Activated CD8-positive, alpha-beta memory T cell treated with anti-CD3 and anti-CD28 coated beads, Interleukin-2, amount 10 ng/mL, durations not matched to agents 7 days and 5 days (primary cell): Measurements from ENCODE around the gene HTR3A. TPM values are rescaled to one million over a fixed set of nuclear protein-coding genes. Genes with fewer than 3 reads are reported as not detected.

Source experiments
- ATAC-seq: fragments of 150-1000 bp; cut with Tn5 transposase; one replicate; pipeline ENCODE4 v1.10.0; 2021; ENCODE audit warnings: moderate library complexity
- CTCF ChIA-PET: fragments of 350-600 bp; sonication (Branson Sonifier 250); formaldehyde crosslinking; loops from one replicate; lab custom pipeline; 2021; ENCODE audit warnings: antibody characterized with exemption; lab: Charles Lee
- DNase-seq: peaks from one replicate; pipeline ENCODE4 v3.0.0-alpha.2; 2020
- H3K27ac Mint-ChIP-seq: one replicate; pipeline ENCODE4 v1.8.0; 2021; ENCODE audit warnings: mild to moderate bottlenecking, mixed read lengths
- H3K27me3 Mint-ChIP-seq: one replicate; pipeline ENCODE4 v1.8.0; 2021; ENCODE audit warnings: mixed read lengths
- H3K36me3 Mint-ChIP-seq: one replicate; pipeline ENCODE4 v1.8.0; 2021; ENCODE audit warnings: mild to moderate bottlenecking, mixed read lengths
- H3K4me1 Mint-ChIP-seq: one replicate; pipeline ENCODE4 v1.8.0; 2021; ENCODE audit warnings: mixed read lengths
- H3K4me3 Mint-ChIP-seq: one replicate; pipeline ENCODE4 v1.8.0; 2021; ENCODE audit warnings: mild to moderate bottlenecking, moderate library complexity, mixed read lengths
- H3K9me3 Mint-ChIP-seq: one replicate; pipeline ENCODE4 v1.8.0; 2022; ENCODE audit warnings: low read depth, mixed read lengths
- total RNA-seq, 2 experiments: library from RNA; stranded (reverse); gene quantifications; one replicate each; pipeline ENCODE4 v1.2.3, GENCODE V29; 2021

Gene HTR3A
- total RNA-seq, 2 experiments from 2014 or later = not detected

DNA sequence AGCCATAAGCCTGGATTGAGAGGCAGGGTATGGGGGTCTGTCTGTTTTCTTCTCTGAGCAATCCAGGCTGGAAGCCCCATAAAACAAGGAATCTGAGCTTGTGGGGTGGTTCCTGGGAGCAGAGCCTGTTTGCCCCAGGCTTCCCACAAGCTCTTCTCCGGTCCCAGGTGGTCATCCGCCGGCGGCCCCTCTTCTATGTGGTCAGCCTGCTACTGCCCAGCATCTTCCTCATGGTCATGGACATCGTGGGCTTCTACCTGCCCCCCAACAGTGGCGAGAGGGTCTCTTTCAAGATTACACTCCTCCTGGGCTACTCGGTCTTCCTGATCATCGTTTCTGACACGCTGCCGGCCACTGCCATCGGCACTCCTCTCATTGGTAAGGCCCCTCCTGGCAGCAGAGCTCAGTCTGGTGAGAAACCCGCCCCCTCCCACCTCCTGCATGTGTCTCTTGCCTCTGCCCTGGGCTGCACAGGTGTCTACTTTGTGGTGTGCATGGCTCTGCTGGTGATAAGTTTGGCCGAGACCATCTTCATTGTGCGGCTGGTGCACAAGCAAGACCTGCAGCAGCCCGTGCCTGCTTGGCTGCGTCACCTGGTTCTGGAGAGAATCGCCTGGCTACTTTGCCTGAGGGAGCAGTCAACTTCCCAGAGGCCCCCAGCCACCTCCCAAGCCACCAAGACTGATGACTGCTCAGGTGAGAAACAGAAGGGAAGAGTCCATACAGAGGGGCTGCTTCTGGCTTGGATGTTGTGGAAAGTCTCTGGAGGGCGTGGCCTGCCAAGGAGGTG lies 11.6 kb downstream of the HTR3A start:
- no peaks in the 10 kb centered on the region for H3K4me1 Mint-ChIP-seq
- CTCF ChIA-PET = interaction anchor here (1.5 kb wide), 1 partner anchor 274 kb away, joined by 6 read pairs; no protein-coding TSS in a partner anchor

GRCh38 chr11:113989381-113989780 lies 14.5 kb downstream of the HTR3A start:
- Mint-ChIP-seq H3K4me1 (no peaks in the 10 kb centered on the region), H3K27me3 (peaks cover 17% of the 10 kb centered on the region), H3K4me3 (no peak overlapping the region), H3K9me3 (no peaks in the 10 kb centered on the region), H3K36me3 (no peaks in the 10 kb centered on the region), H3K27ac (no peak overlapping the region)
- CTCF ChIA-PET = no interaction called here
- ATAC-seq = no peak
- no peak for DNase-seq

More for the DNA sequence above, 11.6 kb downstream of the HTR3A start:
- no peaks in the 10 kb centered on the region for H3K36me3 Mint-ChIP-seq
- ATAC-seq (no peak), DNase-seq (no peak)
- H3K27ac Mint-ChIP-seq = no peak overlapping the region
- H3K27me3 Mint-ChIP-seq = peaks cover 7% of the 10 kb centered on the region
- no peak overlapping the region for H3K4me3 Mint-ChIP-seq
- no peaks in the 10 kb centered on the region for H3K9me3 Mint-ChIP-seq

DNA sequence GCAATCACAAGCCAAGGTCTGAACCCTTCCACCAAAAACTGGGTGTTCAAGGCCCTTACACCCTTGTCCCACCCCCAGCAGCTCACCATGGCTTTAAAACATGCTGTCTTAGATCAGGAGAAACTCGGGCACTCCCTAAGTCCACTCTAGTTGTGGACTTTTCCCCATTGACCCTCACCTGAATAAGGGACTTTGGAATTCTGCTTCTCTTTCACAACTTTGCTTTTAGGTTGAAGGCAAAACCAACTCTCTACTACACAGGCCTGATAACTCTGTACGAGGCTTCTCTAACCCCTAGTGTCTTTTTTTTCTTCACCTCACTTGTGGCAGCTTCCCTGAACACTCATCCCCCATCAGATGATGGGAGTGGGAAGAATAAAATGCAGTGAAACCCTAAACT lies 15.0 kb downstream of the HTR3A start:
- DNase-seq = no peak
- no peaks in the 10 kb centered on the region for H3K9me3 Mint-ChIP-seq
- no peak overlapping the region for H3K4me3 Mint-ChIP-seq
- no peak overlapping the region for H3K27ac Mint-ChIP-seq
- H3K36me3 Mint-ChIP-seq = no peaks in the 10 kb centered on the region
- peaks cover 17% of the 10 kb centered on the region for H3K27me3 Mint-ChIP-seq
- CTCF ChIA-PET = interaction anchor here (1.5 to 6.6 kb wide), 2 partner anchors 14 to 271 kb away, joined by 3 to 133 read pairs; no protein-coding TSS in a partner anchor
- ATAC-seq = no peak
- no peaks in the 10 kb centered on the region for H3K4me1 Mint-ChIP-seq

DNA sequence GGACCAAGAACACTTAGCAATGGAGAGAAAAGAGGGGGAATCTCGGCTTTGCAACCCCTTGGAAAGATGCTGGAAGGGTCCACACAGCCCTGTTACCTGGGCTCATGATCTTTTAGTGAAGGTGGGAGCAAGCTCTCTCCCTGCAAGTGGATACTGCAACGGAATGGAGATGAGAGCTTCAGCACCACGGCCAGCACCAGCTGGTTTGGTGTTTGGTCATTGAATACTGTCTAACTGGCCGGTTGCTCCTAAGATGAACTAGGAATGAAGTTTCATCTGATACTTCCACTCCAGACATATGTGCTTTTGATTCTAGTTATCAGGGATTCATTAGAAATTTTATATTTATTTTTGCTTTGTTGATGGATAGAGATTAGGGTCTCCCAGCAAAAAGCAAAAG lies 16.3 kb downstream of the HTR3A start:
- no peak overlapping the region for H3K27ac Mint-ChIP-seq
- peak; percentile 47 for DNase-seq
- CTCF ChIA-PET = interaction anchor here (0.5 to 6.6 kb wide), 5 partner anchors 13 to 1136 kb away, joined by 3 to 133 read pairs (median 3); no protein-coding TSS in a partner anchor

DNA sequence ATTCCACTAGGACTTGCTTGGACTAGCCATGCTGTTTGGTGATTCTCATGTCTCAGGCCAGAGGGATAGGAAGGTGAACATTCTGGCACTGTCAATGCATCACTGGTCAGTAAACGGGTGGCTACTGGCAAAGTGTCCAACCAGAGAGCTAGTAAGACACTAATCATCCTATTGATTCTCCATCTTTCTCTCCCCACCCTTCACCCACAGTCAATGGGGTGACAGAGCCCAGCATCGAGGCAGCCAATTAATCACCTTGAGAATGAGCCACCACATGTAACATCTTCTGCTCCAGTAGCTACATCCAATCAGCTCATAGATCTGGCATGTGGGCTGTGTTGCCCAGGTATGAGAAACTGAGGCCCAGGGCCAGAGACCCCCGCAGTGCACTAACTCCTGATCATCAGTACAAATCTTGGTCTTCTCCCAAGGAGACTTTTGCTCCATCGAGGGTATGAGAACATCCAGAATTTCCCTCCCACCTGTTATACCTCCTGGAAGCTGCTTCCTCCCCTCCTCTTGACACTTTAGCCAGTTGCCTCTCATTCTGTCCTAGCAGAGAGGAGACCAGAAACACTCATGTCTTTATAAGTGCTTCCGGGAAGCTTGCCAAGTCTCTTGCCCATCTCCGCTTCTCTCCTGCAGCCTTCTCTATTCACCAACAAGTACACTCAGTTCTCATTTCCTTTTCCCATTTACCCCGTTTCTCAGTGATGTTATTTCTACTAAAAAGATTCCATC lies 17.0 kb downstream of the HTR3A start:
- Mint-ChIP-seq H3K4me1 (no peaks in the 10 kb centered on the region), H3K36me3 (no peaks in the 10 kb centered on the region), H3K9me3 (no peaks in the 10 kb centered on the region), H3K4me3 (no peak overlapping the region), H3K27ac (no peak overlapping the region), H3K27me3 (peaks cover 22% of the 10 kb centered on the region)
- no peak for ATAC-seq
- DNase-seq = no peak
- CTCF ChIA-PET = interaction anchor here (1.1 to 6.6 kb wide), 5 partner anchors 30 to 274 kb away, joined by 3 to 133 read pairs (median 4); no protein-coding TSS in a partner anchor

More for the DNA sequence above, 16.3 kb downstream of the HTR3A start:
- Mint-ChIP-seq H3K4me3 (no peak overlapping the region), H3K36me3 (no peaks in the 10 kb centered on the region), H3K4me1 (no peaks in the 10 kb centered on the region), H3K27me3 (peaks cover 22% of the 10 kb centered on the region), H3K9me3 (no peaks in the 10 kb centered on the region)
- no peak for ATAC-seq

GRCh38 chr11:113992459-113993110 lies 17.7 kb downstream of the HTR3A start:
- Mint-ChIP-seq H3K36me3 (no peaks in the 10 kb centered on the region), H3K9me3 (no peaks in the 10 kb centered on the region), H3K4me3 (no peak overlapping the region), H3K4me1 (no peaks in the 10 kb centered on the region), H3K27ac (no peak overlapping the region), H3K27me3 (peaks cover 24% of the 10 kb centered on the region)
- CTCF ChIA-PET = interaction anchor here (1.3 to 6.6 kb wide), 4 partner anchors 31 to 273 kb away, joined by 3 to 133 read pairs (median 12); no protein-coding TSS in a partner anchor
- ATAC-seq (no peak), DNase-seq (no peak)

DNA sequence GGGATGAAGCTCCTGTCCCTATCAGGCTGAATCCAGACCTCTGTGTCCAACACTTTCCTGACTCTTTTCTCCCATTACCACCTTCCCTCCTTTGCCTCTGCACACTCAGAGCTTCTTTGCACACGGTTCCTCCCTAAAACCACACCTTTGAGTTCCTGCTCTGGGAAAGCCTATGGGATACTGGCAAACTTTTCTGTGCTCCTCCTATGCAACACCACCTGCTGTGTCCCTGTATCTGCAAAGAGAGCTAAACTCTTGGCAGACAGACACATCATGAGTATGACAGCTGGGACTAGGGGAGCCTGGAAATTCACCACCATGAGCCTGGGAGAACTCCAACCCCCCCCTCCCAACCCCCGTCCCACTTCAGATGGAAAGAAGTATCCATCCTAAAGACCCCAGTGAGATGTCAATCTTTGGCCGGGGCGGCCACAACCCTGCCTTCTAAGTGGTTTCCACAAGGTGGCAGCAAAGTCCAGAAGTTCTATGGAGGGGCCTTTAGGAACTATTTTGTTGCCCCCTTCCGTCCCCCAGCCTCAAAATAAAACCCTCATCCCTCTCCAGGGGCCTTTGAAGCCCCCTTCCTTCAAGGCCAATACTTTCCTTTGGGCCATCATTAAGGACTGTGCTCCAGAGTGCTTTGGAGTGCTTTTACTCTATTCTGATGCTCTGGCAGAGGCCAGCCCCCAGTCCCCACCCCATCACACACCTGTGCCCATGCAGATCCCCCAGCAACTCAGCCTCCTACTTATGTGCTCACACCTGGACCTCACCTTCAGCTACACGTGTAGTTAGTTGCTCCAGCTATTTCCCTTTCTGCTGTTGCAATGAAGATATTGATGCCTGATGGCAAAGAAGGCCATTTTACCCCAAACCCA lies 19.4 kb downstream of the HTR3A start:
- peaks cover 24% of the 10 kb centered on the region for H3K27me3 Mint-ChIP-seq
- H3K9me3 Mint-ChIP-seq = no peaks in the 10 kb centered on the region
- ATAC-seq = peak; percentile 47
- H3K36me3 Mint-ChIP-seq = no peaks in the 10 kb centered on the region
- H3K4me3 Mint-ChIP-seq = no peak overlapping the region
- no peaks in the 10 kb centered on the region for H3K4me1 Mint-ChIP-seq
- CTCF ChIA-PET = interaction anchor here (0.6 to 6.6 kb wide), 14 partner anchors 11 to 286 kb away, joined by 3 to 133 read pairs (median 4); no protein-coding TSS in a partner anchor
- no peak for DNase-seq
- no peak overlapping the region for H3K27ac Mint-ChIP-seq

GRCh38 chr11:113997473-113997872 lies 22.6 kb downstream of the HTR3A start:
- H3K36me3 Mint-ChIP-seq = no peaks in the 10 kb centered on the region
- DNase-seq = no peak
- no peak overlapping the region for H3K4me3 Mint-ChIP-seq
- peaks cover 18% of the 10 kb centered on the region for H3K27me3 Mint-ChIP-seq
- H3K27ac Mint-ChIP-seq = no peak overlapping the region
- no peak for ATAC-seq
- CTCF ChIA-PET = interaction anchor here (1.1 to 1.5 kb wide), 2 partner anchors 264 to 265 kb away, joined by 3 to 6 read pairs; no protein-coding TSS in a partner anchor
- no peaks in the 10 kb centered on the region for H3K9me3 Mint-ChIP-seq
- H3K4me1 Mint-ChIP-seq = no peaks in the 10 kb centered on the region

GRCh38 chr11:113998574-113998973 lies 23.7 kb downstream of the HTR3A start:
- ATAC-seq (no peak), DNase-seq (no peak)
- no peak overlapping the region for H3K27ac Mint-ChIP-seq
- no peak overlapping the region for H3K4me3 Mint-ChIP-seq
- no peaks in the 10 kb centered on the region for H3K4me1 Mint-ChIP-seq
- CTCF ChIA-PET = interaction anchor here (1.3 kb wide), 1 partner anchor 103 kb away, joined by 4 read pairs; no protein-coding TSS in a partner anchor
- peaks cover 17% of the 10 kb centered on the region for H3K27me3 Mint-ChIP-seq
- H3K9me3 Mint-ChIP-seq = no peaks in the 10 kb centered on the region
- no peaks in the 10 kb centered on the region for H3K36me3 Mint-ChIP-seq

DNA sequence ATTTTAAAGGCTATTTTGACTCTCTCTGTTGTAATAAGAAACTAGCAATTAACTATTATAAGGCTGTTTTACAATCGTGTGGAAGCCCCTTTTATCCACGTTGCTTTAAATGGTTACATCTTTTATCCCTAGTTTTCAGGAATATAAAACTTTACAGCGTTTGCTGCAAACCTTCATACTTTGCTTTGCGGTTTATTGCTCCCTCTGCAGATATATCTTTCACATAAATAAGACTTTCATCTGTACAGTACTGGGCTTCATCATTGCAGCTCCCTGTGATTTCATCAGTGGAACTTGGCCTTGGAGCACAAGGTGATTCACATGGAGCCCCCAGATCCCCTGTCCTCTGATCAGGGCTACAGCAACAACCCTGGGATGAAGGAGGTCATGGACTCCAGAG lies 25.6 kb downstream of the HTR3A start:
- H3K4me1 Mint-ChIP-seq = no peaks in the 10 kb centered on the region
- no peak for DNase-seq

DNA sequence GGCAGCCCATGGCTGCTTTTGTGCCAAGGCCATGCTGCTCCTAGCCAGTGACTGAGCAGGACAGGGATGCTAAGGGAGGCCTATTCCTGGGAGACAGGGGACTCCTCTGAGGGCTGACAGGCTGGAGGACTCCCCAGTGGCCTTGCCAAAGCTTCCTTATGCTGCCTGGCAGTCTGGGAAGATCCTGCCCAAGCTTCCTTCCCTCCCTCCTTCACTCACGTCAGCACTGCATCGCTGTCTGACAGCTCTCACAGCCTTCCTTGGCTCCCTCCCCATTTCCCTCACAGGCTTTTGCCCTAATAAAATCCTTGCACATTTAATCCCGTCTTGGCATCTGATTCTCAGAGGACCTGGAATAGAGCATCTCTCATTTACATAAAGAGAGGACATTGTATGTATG lies 26.5 kb downstream of the HTR3A start:
- H3K9me3 Mint-ChIP-seq = no peaks in the 10 kb centered on the region
- CTCF ChIA-PET = interaction anchor here (3.1 kb wide), 1 partner anchor 260 kb away, joined by 15 read pairs; no protein-coding TSS in a partner anchor
- H3K36me3 Mint-ChIP-seq = no peaks in the 10 kb centered on the region
- H3K27ac Mint-ChIP-seq = no peak overlapping the region
- ATAC-seq (no peak), DNase-seq (no peak)
- H3K4me3 Mint-ChIP-seq = no peak overlapping the region
- peaks cover 12% of the 10 kb centered on the region for H3K27me3 Mint-ChIP-seq
- no peaks in the 10 kb centered on the region for H3K4me1 Mint-ChIP-seq

More for the DNA sequence above, 25.6 kb downstream of the HTR3A start:
- Mint-ChIP-seq H3K27me3 (peaks cover 14% of the 10 kb centered on the region), H3K36me3 (no peaks in the 10 kb centered on the region), H3K9me3 (no peaks in the 10 kb centered on the region), H3K4me3 (no peak overlapping the region), H3K27ac (no peak overlapping the region)
- ATAC-seq = no peak
- CTCF ChIA-PET = no interaction called here

- H3K36me3 Mint-ChIP-seq = no peaks in the 10 kb centered on the region
These were observed 33.4 kb downstream of the HTR3A start for GRCh38 chr11:114008331-114008730.

More at GRCh38 chr11:114008331-114008730, 33.4 kb downstream of the HTR3A start:
- DNase-seq = no peak
- H3K9me3 Mint-ChIP-seq = no peaks in the 10 kb centered on the region
- H3K4me1 Mint-ChIP-seq = peaks cover 9% of the 10 kb centered on the region
- H3K27me3 Mint-ChIP-seq = peaks cover 22% of the 10 kb centered on the region
- no peak for ATAC-seq
- CTCF ChIA-PET = interaction anchor here (2.1 kb wide), 1 partner anchor 253 kb away, joined by 6 read pairs; no protein-coding TSS in a partner anchor
- H3K4me3 Mint-ChIP-seq = no peak overlapping the region
- no peak overlapping the region for H3K27ac Mint-ChIP-seq
